Thoracic aorta (tissue), 2 donors: ENCODE measurements around the gene MT2A. TPM values are rescaled to one million over a fixed set of nuclear protein-coding genes. Genes with fewer than 3 reads are reported as not detected.

Source experiments
- ATAC-seq: fragments of 150-250 bp; one replicate; pipeline ENCODE4 v1.8.0; 2017; ENCODE audit warnings: low read depth; ENCODE audit not compliant: insufficient number of reproducible peaks, low FRiP score
- DNase-seq: peaks from one replicate; pipeline ENCODE4 v3.0.0-alpha.2; 2020; ENCODE audit warnings: low spot score
- H3K27ac ChIP-seq, 2 donors: fragments of 200-600 bp; sonication (generic); 1 replicate in 1 of 2; 2 replicates in 1 of 2; pipeline ENCODE4 v1.5.1; 2016; ENCODE audit warnings: mild to moderate bottlenecking in 2 of 2, moderate library complexity in 2 of 2
- H3K27me3 ChIP-seq: fragments of 200-600 bp; sonication (generic); replicated peaks from 2 replicates; pipeline ENCODE4 v1.6.0; 2016; ENCODE audit warnings: mild to moderate bottlenecking; ENCODE audit not compliant: insufficient read depth
- H3K36me3 ChIP-seq: fragments of 200-600 bp; sonication (generic); one replicate; pipeline ENCODE4 v1.5.1; 2016
- H3K4me1 ChIP-seq, 2 donors: fragments of 200-600 bp; sonication (generic); 1 replicate in 1 of 2; 2 replicates in 1 of 2; pipeline versions ENCODE4 v1.5.1 to v1.6.0; 2016; ENCODE audit warnings: low read depth in 2 of 2, mild to moderate bottlenecking in 1 of 2; ENCODE audit not compliant: control insufficient read depth in 1 of 2
- H3K4me3 ChIP-seq: fragments of 200-600 bp; sonication (generic); 2 replicates; pipeline ENCODE4 v1.5.1; 2016; ENCODE audit warnings: mild to moderate bottlenecking
- H3K9me3 ChIP-seq: fragments of 200-600 bp; sonication (generic); 2 replicates; pipeline ENCODE4 v1.5.1; 2016
- CTCF ChIP-seq: fragments of 200-600 bp; sonication (generic); IDR thresholded peaks from one replicate; pipeline ENCODE4 v1.5.1; 2019; ENCODE audit warnings: antibody characterized with exemption
- total RNA-seq, 2 donors: library from RNA; depleted of rRNA; stranded (reverse); fragments of >200 nt; gene quantifications; one replicate each; pipeline versions ENCODE4 v1.1.0 to v1.2.3, GENCODE V29; 2016

Gene MT2A
- total RNA-seq, 2 donors from 2014 or later: 107 to 185 TPM

- no peak for TF ChIP-seq CTCF
Observed at GRCh38 chr16:56614549-56614991, 6.2 kb downstream of the MT2A start.

GRCh38 chr16:56615353-56615752, 7.0 kb downstream of the MT2A start:
- H3K4me3 ChIP-seq: no peak overlapping the region
- no peaks in the 10 kb centered on the region for H3K9me3 ChIP-seq
- no peak overlapping the region for H3K27ac ChIP-seq
- no peak for DNase-seq
- H3K36me3 ChIP-seq: no peaks in the 10 kb centered on the region
- no peak for TF ChIP-seq CTCF
- no peak for ATAC-seq
- H3K27me3 ChIP-seq: no peaks in the 10 kb centered on the region
- peaks cover 14 to 35% of the 10 kb centered on the region in 2 donors for H3K4me1 ChIP-seq

More at GRCh38 chr16:56614549-56614991, 6.2 kb downstream of the MT2A start:
- DNase-seq: no peak
- no peak overlapping the region for H3K27ac ChIP-seq
- no peak for ATAC-seq
- no peaks in the 10 kb centered on the region for H3K27me3 ChIP-seq
- no peak overlapping the region for H3K4me3 ChIP-seq
- H3K4me1 ChIP-seq: peaks cover 19 to 40% of the 10 kb centered on the region in 2 donors
- no peaks in the 10 kb centered on the region for H3K9me3 ChIP-seq
- no peaks in the 10 kb centered on the region for H3K36me3 ChIP-seq

GRCh38 chr16:56616608-56617211, 8.3 kb downstream of the MT2A start:
- ATAC-seq: no peak

GRCh38 chr16:56617212-56618085, 9.1 kb downstream of the MT2A start:
- no peaks in the 10 kb centered on the region for H3K36me3 ChIP-seq
- peak; percentile 19 for TF ChIP-seq CTCF
- peaks cover 4 to 14% of the 10 kb centered on the region in 2 donors for H3K4me1 ChIP-seq
- H3K27ac ChIP-seq: peak overlapping the region; percentile 34 to 60
- H3K4me3 ChIP-seq: peak overlapping the region; percentile 62
- no peaks in the 10 kb centered on the region for H3K27me3 ChIP-seq
- DNase-seq (no peak), ATAC-seq (peak; percentile 54)
- H3K9me3 ChIP-seq: no peaks in the 10 kb centered on the region

More at GRCh38 chr16:56616608-56617211, 8.3 kb downstream of the MT2A start:
- DNase-seq: no peak
- peak overlapping the region; percentile 62 for H3K4me3 ChIP-seq
- H3K27ac ChIP-seq: no peak overlapping the region
- H3K4me1 ChIP-seq: peaks cover 4 to 22% of the 10 kb centered on the region in 2 donors
- H3K9me3 ChIP-seq: no peaks in the 10 kb centered on the region
- H3K36me3 ChIP-seq: no peaks in the 10 kb centered on the region
- no peak for TF ChIP-seq CTCF
- H3K27me3 ChIP-seq: no peaks in the 10 kb centered on the region

- no peak for ATAC-seq
- Histone ChIP-seq H3K4me1 (peaks cover 4 to 14% of the 10 kb centered on the region in 2 donors), H3K36me3 (no peaks in the 10 kb centered on the region), H3K9me3 (no peaks in the 10 kb centered on the region), H3K4me3 (no peak overlapping the region), H3K27ac (no peak overlapping the region), H3K27me3 (no peaks in the 10 kb centered on the region)
- DNase-seq: no peak
- no peak for TF ChIP-seq CTCF
Observed at GRCh38 chr16:56618138-56618537, 9.8 kb downstream of the MT2A start.
